Measurements from ENCODE around the gene HDAC5.

The HDAC5 gene

GRCh38 chr17:44097110-44097958 is 26.1 kb downstream of the HDAC5 start:
- Histone ChIP-seq H3K4me3 (ENCODE audit: low read length, poor library complexity, severe bottlenecking) (no peak overlapping the region), H3F3A (ENCODE audit: low read depth) (no peaks in the 10 kb centered on the region), H3K9me3 (ENCODE audit: insufficient read depth, low read depth, low read length) (no peaks in the 10 kb centered on the region), H3K9ac (ENCODE audit: low read depth, low read length, poor library complexity, severe bottlenecking) (no peak overlapping the region), H4K20me1 (ENCODE audit: insufficient read depth, low read length, poor library complexity, severe bottlenecking) (peaks cover 6% of the 10 kb centered on the region), H3K27me3 (ENCODE audit: insufficient read depth, low read length, poor library complexity, severe bottlenecking) (no peaks in the 10 kb centered on the region), H3K9me2 (replicated peaks; ENCODE audit: low read depth, low read length) (no peaks in the 10 kb centered on the region), H3K79me2 (ENCODE audit: insufficient read depth, low read length) (peaks cover 19% of the 10 kb centered on the region; the same call in 1 of the 2 replicates), H3K4me2 (ENCODE audit: low read depth, low read length, poor library complexity, severe bottlenecking) (no peak overlapping the region), H2AFZ (ENCODE audit: low read length) (no peak overlapping the region), H3K4me1 (ENCODE audit: insufficient read depth, low read length, poor library complexity, severe bottlenecking) (peaks cover 28% of the 10 kb centered on the region), H3K36me3 (ENCODE audit: insufficient read depth, low read length) (peaks cover 2% of the 10 kb centered on the region; the same call in 1 of the 2 replicates)
- TF ChIP-seq CTCF (conservative IDR thresholded peaks at IDR 0.05; ENCODE audit: low read length) (no peak), EZH2phosphoT487 (IDR thresholded peaks at IDR 0.05; ENCODE audit: borderline replicate concordance) (no peak)

- Histone ChIP-seq H3K36me3 (ENCODE audit: insufficient read depth, low read length) (peaks cover 17% of the 10 kb centered on the region; the same call in 1 of the 2 replicates), H3K4me2 (ENCODE audit: low read depth, low read length, poor library complexity, severe bottlenecking) (peak overlapping the region; percentile 57), H3K9me3 (ENCODE audit: insufficient read depth, low read depth, low read length) (no peaks in the 10 kb centered on the region), H3K79me2 (ENCODE audit: insufficient read depth, low read length) (peaks cover 15% of the 10 kb centered on the region; the same call in 1 of the 2 replicates), H3K4me3 (ENCODE audit: low read length, poor library complexity, severe bottlenecking) (peak overlapping the region; percentile 66), H3K9ac (ENCODE audit: low read depth, low read length, poor library complexity, severe bottlenecking) (peak overlapping the region; percentile 66), H2AFZ (ENCODE audit: low read length) (no peak overlapping the region), H4K20me1 (ENCODE audit: insufficient read depth, low read length, poor library complexity, severe bottlenecking) (peaks cover 6% of the 10 kb centered on the region), H3K27me3 (ENCODE audit: insufficient read depth, low read length, poor library complexity, severe bottlenecking) (no peaks in the 10 kb centered on the region), H3K4me1 (ENCODE audit: insufficient read depth, low read length, poor library complexity, severe bottlenecking) (peaks cover 28% of the 10 kb centered on the region), H3K9me2 (replicated peaks; ENCODE audit: low read depth, low read length) (no peaks in the 10 kb centered on the region), H3F3A (ENCODE audit: low read depth) (no peaks in the 10 kb centered on the region)
- TF ChIP-seq CTCF (conservative IDR thresholded peaks at IDR 0.05; ENCODE audit: low read length) (no peak), EZH2phosphoT487 (IDR thresholded peaks at IDR 0.05; ENCODE audit: borderline replicate concordance) (no peak)
These were observed 27.6 kb downstream of the HDAC5 start for GRCh38 chr17:44095647-44096496.

GRCh38 chr17:44095388-44095646 is 28.1 kb downstream of the HDAC5 start:
- Histone ChIP-seq H3F3A (ENCODE audit: low read depth) (no peaks in the 10 kb centered on the region), H3K4me3 (ENCODE audit: low read length, poor library complexity, severe bottlenecking) (peak overlapping the region; percentile 66), H3K9me3 (ENCODE audit: insufficient read depth, low read depth, low read length) (no peaks in the 10 kb centered on the region), H3K27me3 (ENCODE audit: insufficient read depth, low read length, poor library complexity, severe bottlenecking) (no peaks in the 10 kb centered on the region), H2AFZ (ENCODE audit: low read length) (no peak overlapping the region), H3K79me2 (ENCODE audit: insufficient read depth, low read length) (peaks cover 15% of the 10 kb centered on the region; the same call in 1 of the 2 replicates), H3K36me3 (ENCODE audit: insufficient read depth, low read length) (peaks cover 18% of the 10 kb centered on the region; the same call in 1 of the 2 replicates), H4K20me1 (ENCODE audit: insufficient read depth, low read length, poor library complexity, severe bottlenecking) (peaks cover 6% of the 10 kb centered on the region), H3K9me2 (replicated peaks; ENCODE audit: low read depth, low read length) (no peaks in the 10 kb centered on the region), H3K9ac (ENCODE audit: low read depth, low read length, poor library complexity, severe bottlenecking) (peak overlapping the region; percentile 66), H3K4me2 (ENCODE audit: low read depth, low read length, poor library complexity, severe bottlenecking) (peak overlapping the region; percentile 57), H3K4me1 (ENCODE audit: insufficient read depth, low read length, poor library complexity, severe bottlenecking) (peaks cover 28% of the 10 kb centered on the region)
- TF ChIP-seq EZH2phosphoT487 (IDR thresholded peaks at IDR 0.05; ENCODE audit: borderline replicate concordance), result no peak
- no peak for TF ChIP-seq CTCF (conservative IDR thresholded peaks at IDR 0.05; ENCODE audit: low read length)

Measured in Loucy (cell line).